8988T (cell line): ENCODE data around the gene IMMP2L.
"Not testable (repeated sequence)": the region's sequence is repeated elsewhere in the genome, so short reads cannot be mapped to it uniquely, and the experiment has no call there.

Source experiments
- DNase-seq: peaks from one replicate; pipeline ENCODE4 v3.0.0; 2011

IMMP2L gene

DNA sequence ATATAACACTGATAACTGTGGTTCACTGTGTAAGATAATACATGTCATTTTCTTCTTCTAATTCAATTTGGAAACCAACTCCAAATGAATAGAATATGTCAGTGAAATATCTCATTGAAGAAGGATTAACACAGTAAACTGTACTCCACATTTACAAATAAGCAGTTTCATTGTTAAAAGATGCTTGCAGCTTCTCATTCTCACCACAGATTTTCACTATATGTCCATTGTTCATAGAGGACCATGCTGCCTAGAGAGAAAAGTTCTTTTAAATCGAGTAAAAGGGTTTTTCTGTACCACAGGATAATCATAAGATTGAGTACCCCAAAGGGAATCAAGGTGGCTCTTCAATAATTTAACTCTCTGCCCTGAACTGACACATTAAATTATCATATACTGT lies 305.9 kb downstream of the IMMP2L start:
- DNase-seq, result no peak

DNA sequence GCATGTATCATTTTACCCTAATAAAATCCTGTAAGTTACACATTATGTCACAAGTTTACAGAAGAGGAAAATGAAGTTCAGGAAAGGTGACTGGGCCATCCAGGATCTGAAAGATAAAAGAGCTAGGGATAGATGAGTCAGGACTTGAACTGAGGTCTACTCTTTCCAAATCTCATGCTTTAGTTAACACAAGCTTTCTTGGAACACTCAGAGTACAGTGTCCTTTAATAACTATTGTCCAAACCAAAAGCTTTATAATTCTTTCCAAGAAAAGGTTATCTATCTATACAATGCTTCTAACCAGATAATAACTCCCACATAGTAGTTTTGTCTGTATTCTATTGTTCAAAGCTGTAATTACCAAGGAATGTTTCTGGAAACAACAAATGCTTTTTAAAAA lies 306.7 kb downstream of the IMMP2L start:
- DNase-seq, result no peak

- DNase-seq, result not testable (repeated sequence)
Measured at GRCh38 chr7:111251365-111251764, 310.9 kb downstream of the IMMP2L start.

DNA sequence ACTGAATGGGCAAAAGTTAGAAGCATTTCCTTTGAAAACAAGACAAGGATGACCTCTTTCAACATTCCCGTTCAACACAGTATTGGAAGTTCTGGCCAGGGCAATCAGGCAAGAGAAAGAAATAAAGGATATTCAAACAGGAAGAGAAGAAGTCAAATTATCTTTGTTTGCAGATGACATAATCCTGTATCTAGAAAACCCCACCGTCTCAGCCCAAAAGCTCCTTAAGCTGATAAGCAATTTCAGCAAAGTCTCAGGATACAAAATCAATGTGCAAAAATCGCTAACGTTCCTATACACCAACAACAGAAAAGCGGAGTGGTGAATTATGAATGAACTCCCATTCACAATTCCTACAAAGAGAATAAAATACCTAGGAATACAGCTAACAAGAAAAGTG lies 312.5 kb downstream of the IMMP2L start:
- DNase-seq, result not testable (repeated sequence)

GRCh38 chr7:111242141-111242755 lies 320.0 kb downstream of the IMMP2L start:
- no peak for DNase-seq

DNA sequence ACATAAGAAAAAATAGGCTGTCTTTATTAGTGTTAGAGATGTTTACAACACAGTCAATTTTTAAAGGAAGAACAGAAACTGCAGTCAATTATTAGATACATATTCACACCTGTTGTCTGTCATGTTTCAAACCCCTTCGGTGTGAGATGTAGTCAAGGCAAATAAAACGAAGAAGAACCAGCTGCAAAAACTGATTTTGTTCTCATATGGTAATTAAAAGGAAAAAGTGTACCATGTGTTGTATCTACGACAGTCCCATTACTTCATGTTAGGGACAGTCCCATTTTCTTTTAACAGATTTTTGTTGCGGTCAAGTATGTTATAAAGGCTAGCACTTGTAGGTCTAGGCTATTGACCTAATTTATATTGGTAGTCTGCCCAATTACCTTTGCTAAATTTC lies 321.9 kb downstream of the IMMP2L start:
- DNase-seq, result no peak

- no peak for DNase-seq
Measured at GRCh38 chr7:111239437-111239836, 322.9 kb downstream of the IMMP2L start.

GRCh38 chr7:111238886-111239285 lies 323.4 kb downstream of the IMMP2L start:
- DNase-seq, result no peak

GRCh38 chr7:111235709-111236108 lies 326.6 kb downstream of the IMMP2L start:
- DNase-seq, result no peak

DNA sequence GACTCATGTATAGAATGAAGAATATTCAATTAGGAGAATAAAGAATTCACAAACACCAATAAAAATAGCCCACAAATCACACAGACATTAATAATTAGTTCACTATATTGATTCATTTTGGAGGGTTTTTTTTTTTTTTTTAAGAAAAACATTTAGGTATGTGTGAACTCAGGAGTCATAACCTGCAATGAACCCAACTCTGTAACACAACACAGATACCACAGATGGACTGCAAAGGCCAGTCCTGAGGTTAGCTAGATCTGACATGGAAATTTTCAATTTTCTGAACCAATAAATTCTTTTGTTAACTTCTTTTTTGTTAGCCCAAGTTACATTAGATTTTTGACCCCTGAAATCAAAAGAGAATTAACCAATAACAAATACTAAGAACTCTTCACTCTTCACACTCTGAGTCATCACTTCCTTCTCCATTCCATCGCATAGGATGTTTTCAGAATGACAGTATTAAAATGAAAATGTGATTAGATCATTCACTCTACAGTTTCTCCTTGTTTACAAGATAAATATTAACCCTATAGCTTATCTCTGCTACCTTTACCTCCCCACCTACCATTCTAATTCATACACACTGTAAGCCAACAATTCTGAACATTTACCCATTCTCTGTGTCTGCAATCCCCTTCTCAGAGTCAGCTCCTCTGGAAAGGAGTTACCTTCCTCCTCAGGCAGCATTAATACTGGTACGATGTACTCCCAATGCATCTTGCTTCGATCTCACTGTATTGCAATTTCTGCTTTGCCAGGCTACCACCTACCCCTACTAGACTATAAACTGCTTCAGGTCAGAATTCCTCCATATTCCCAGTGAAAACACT lies 329.8 kb downstream of the IMMP2L start:
- DNase-seq, result no peak

DNA sequence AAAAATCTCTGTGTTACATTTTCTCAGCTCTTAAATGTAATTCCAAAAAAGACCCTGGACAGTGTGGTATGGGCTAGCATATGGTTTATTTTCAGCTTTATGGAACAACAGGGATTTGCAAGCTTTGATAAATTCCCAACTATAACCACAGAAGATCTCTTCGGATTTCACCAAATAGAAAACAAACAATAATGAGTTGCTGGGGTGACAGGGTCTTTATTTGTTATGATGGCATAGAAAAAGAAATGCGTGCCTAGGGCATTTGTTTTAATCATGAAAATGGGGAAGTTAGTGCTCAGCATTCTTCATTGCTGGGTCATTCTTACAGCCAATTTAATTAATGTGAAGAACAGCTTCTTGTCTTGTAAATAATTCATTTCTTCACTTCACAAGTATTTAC lies 332.4 kb downstream of the IMMP2L start:
- no peak for DNase-seq

GRCh38 chr7:111229181-111229740 lies 333.0 kb downstream of the IMMP2L start:
- DNase-seq, result no peak

DNA sequence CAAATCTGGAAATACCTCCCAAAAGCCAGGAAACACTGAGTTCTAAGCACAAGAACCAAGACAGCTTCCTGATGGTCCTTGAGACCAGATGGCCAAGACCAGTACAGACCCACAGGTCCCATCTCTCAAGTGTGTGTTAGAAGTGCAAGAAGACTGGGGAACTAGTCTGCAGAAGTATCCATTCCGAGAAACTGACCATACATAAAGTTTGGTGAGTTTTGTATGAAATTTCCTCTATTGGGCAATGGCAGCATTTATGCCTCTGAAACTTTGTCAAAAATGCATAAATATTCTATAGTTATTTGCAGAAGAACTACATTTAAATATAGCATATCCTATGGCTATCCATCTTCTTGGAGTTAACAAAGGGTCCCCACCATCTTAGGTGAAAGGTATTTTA lies 333.9 kb downstream of the IMMP2L start:
- DNase-seq, result no peak

DNA sequence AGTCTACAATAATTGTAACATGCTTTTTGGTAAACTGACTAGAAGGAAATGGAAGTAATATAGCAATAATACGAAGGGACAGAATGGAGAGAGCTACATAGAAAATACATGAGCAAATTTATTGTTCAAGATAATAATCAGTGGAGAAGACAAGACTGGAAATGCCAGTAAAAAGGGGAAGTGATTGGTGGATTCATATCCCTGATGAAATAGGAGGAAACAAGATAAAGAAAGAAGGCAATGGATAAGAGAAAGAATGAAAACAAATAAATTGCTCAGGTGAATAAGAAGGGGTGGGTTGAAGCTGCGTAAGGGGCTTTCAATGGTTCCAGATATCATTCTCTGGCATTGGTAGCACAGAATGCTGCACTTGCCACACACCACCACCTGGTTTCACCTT lies 335.5 kb downstream of the IMMP2L start:
- DNase-seq, result no peak

- DNase-seq, result no peak
Measured at GRCh38 chr7:111224354-111225231, 337.7 kb downstream of the IMMP2L start.

- no peak for DNase-seq
Measured at GRCh38 chr7:111223802-111224253, 338.5 kb downstream of the IMMP2L start.

DNA sequence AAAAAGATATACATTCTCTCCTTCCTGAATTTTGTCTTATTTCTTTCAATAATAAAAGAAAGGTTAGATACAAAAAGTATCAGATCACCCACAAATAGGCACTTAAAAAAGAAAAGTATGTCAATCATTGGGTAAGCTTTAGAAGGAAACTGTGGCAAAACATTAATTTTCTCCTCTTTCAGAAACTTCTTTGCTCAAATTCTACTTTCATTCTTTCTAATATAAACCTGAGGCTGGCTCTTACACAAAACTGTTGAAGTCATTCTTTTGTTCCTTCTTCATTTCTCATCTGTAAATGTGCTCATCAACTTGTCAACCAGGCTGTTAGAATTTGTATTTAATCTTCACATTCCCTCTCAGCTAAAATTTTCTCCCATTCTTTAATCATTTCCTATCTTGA lies 346.7 kb downstream of the IMMP2L start:
- DNase-seq, result no peak

DNA sequence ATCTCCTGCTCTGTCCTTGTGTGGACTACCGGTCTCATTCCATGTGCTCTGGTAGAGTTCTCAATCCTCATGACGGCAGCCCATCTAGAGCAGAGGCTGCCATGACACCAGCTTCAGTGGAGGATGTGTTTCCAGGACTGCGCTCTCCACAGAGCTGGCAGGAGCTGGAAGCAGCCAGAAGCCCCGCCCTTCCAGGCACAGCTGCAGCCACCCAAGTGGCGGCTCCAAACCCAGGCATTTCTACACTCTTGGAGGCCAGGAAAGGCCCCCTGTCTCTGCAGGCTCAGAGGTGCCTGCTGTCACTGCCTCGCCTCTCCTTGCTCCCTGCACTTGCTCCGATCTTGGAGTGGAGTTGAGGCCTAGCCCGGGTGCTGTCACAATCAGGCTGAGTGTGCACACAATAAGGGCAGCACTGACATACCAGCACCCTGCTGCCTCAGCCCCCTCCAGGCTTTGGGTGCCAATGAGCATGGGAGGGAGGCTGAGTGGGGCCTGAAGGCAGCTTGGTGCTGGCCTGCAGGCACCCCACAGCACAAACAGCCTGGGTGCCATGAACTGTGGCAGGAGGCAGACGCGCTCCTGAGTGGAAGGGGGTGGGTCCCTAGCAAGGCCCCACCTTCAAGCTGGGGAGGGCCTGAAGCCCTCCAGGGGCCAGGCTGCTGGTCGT lies 349.3 kb downstream of the IMMP2L start:
- no peak for DNase-seq

- no peak for DNase-seq
Measured at GRCh38 chr7:111210996-111211395, 351.3 kb downstream of the IMMP2L start.

DNA sequence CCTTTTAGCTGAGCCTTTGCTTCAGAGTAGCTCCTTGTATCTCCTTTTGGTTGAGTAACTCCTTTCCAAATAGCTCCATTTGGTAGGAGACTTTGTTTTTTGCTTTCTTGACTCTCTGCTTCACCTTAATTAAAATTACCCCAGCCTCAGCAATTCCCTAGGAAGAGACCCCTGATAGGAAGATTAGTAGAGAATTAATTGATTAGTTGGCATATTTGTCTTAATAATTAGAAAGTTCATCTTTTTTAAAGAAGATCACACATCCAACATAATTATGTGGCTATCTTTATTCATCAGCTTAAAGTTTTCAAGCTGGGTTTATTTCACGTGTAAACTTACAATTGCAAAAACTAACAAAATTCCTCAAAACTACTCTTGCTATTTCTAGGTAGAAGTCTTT lies 352.2 kb downstream of the IMMP2L start:
- no peak for DNase-seq

DNA sequence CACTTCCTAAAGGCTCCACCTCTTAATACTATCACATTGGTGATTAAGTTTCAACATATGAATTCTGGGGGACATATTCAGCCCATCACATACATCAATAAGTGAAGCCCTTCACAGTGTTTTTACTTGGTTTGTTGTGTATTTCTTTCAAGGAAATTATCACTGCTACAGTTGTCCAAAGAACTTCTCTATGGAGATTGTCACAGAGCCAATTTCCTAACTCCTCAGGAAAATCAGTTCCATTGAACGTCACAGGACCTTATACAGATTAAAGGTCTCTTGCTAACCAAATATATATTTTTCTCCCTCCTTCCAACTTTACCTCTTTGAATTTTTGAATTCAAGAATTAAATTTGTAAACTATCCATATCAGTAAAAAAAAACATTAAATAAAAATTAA lies 357.0 kb downstream of the IMMP2L start:
- DNase-seq, result no peak

DNA sequence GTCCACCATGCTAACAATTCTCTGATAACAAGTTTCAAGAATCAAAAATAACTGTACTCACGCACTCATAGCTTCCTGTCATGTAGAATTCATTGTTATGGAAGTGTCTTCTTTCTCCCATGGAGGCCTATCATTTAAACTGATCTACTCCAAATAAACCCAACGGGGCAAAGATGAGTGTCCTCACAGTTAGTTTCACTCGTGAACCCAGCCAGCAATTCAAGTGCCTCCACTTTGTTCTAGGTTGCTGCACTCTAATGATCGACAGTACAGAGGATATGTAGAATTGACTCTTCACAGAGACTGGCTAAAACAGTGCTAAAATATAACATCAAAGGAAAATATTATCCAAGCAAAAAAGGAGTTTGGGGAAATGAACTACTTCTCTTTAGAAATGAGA lies 360.0 kb downstream of the IMMP2L start:
- no peak for DNase-seq

DNA sequence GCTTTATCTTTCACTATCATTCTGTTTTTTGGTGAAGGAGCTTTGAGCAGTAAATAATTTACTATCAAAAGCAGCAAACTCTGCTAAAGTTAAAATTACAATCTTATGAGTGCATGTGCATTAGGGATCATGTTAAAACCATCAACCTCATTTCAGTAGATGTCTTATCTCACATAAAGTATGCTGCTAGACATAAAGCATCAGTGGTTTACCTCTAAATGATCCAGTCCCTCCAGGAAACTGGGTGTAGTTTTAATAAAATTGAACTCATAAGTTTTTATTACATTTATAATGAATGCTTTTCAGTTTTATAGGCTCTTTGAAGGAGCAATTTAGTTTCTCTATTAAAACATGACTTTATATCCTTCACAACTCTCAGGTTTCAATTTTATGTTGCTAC lies 362.6 kb downstream of the IMMP2L start:
- DNase-seq, result no peak
